Lower leg skin (tissue), 3 donors: ENCODE data around the gene SLC25A24.

Experiments used
- CTCF ChIP-seq, 3 donors: fragments of 450-650 bp; IDR thresholded peaks; one replicate each; pipeline ENCODE4 v1.5.1; 2016; ENCODE audit warnings: antibody characterized with exemption in 3 of 3, mild to moderate bottlenecking in 3 of 3, moderate library complexity in 2 of 3
- POLR2A ChIP-seq, 2 donors: fragments of 450-650 bp; IDR thresholded peaks; one replicate each; pipeline ENCODE4 v1.6.1; 2016 to 2017; ENCODE audit warnings: antibody characterized with exemption in 2 of 2, mild to moderate bottlenecking in 1 of 2, moderate library complexity in 1 of 2

GRCh38 chr1:108084866-108085477 lies 115.2 kb downstream of the SLC25A24 start:
- TF ChIP-seq POLR2A (IDR thresholded peaks at IDR 0.05) (no peak), CTCF (IDR thresholded peaks at IDR 0.05) (no peak)
